Measurements from ENCODE around the gene RAC2.

The RAC2 gene

GRCh38 chr22:37177755-37178154 lies 66.3 kb downstream of the RAC2 start:
- H3K4me3 ChIP-seq (replicated peaks in 1 of 2; ENCODE audit: low read depth in 2 of 2, low read length in 2 of 2), result no peak overlapping the region
- TF ChIP-seq CTCF (IDR thresholded peaks at IDR 0.05; ENCODE audit: low read depth, low read length), result no peak
- DNase-seq (ENCODE audit: low read depth in 2 of 2), result no peak

- no peak for TF ChIP-seq CTCF (IDR thresholded peaks at IDR 0.05; ENCODE audit: low read depth, low read length)
- H3K4me3 ChIP-seq (replicated peaks in 1 of 2; ENCODE audit: low read depth in 2 of 2, low read length in 2 of 2), result no peak overlapping the region
- no peak for DNase-seq (ENCODE audit: low read depth in 2 of 2)
Observed at GRCh38 chr22:37177221-37177620, 66.8 kb downstream of the RAC2 start.

GRCh38 chr22:37176464-37177061 lies 67.5 kb downstream of the RAC2 start:
- DNase-seq (ENCODE audit: low read depth in 2 of 2), result peak; percentile 77 to 89
- no peak overlapping the region for H3K4me3 ChIP-seq (replicated peaks in 1 of 2; ENCODE audit: low read depth in 2 of 2, low read length in 2 of 2)
- TF ChIP-seq CTCF (IDR thresholded peaks at IDR 0.05; ENCODE audit: low read depth, low read length), result peak; percentile 5

GRCh38 chr22:37175414-37176281 lies 68.4 kb downstream of the RAC2 start:
- H3K4me3 ChIP-seq (replicated peaks in 1 of 2; ENCODE audit: low read depth in 2 of 2, low read length in 2 of 2), result no peak overlapping the region
- no peak for TF ChIP-seq CTCF (IDR thresholded peaks at IDR 0.05; ENCODE audit: low read depth, low read length)
- peak in 1 of 2 donors; percentile 34 for DNase-seq (ENCODE audit: low read depth in 2 of 2)
